ENCODE results near the gene BAZ2B. TPM values are rescaled to one million over a fixed set of nuclear protein-coding genes. Genes with fewer than 3 reads are reported as not detected.

The BAZ2B gene
- total RNA-seq, 1 donor from 2014 or later = 108 TPM

Other genes starting within 250 kb of the BAZ2B start
- 119 TPM for gene MARCHF7, start 96.0 kb upstream of the BAZ2B start, total RNA-seq (ENCODE audit: insufficient read depth, low replicate concordance)
- gene CD302, start 181.7 kb upstream of the BAZ2B start, total RNA-seq (ENCODE audit: insufficient read depth, low replicate concordance) = 19.7 TPM